Fibroblast of skin of right quadriceps (primary cell): Measurements from ENCODE around the gene LCT.

Experiments used
- DNase-seq: peaks from one replicate; pipeline ENCODE4 v3.0.0-alpha.2; 2013

Gene LCT

DNA sequence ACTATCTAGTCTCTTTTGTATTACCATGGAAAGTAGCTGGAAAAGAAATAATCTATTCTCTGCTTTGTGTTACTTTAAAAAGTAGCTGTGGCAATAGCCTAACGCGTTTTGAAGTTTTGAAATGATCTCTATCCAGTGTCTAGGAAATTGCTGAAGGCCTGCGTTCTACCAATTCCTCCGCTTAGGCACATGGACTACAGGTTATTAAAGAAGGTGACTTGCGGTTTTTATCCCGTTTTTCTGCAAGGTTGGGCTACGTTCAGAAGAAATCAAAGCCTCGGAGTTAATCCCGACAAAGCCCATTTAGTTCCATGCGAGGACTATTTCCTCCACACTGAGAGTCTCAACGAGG, 96.0 kb downstream of the LCT start:
- no peak for DNase-seq

GRCh38 chr2:135740206-135740605, 96.8 kb downstream of the LCT start:
- no peak for DNase-seq
